Measurements from ENCODE around the gene DCBLD1.

DCBLD1 gene

GRCh38 chr6:117533775-117534174 lies 51.3 kb downstream of the DCBLD1 start:
- DNase-seq: no peak

- no peak for DNase-seq
Observed at GRCh38 chr6:117534974-117535373, 52.5 kb downstream of the DCBLD1 start.

- DNase-seq: no peak
Observed at GRCh38 chr6:117536317-117536716, 53.8 kb downstream of the DCBLD1 start.

- DNase-seq: no peak
Observed at GRCh38 chr6:117538615-117539014, 56.1 kb downstream of the DCBLD1 start.

GRCh38 chr6:117540670-117541069 lies 58.2 kb downstream of the DCBLD1 start:
- no peak for DNase-seq

GRCh38 chr6:117542493-117542892 lies 60.0 kb downstream of the DCBLD1 start:
- no peak for DNase-seq

- no peak for DNase-seq
Observed at GRCh38 chr6:117544716-117545115, 62.2 kb downstream of the DCBLD1 start.

- no peak for DNase-seq
Observed at GRCh38 chr6:117545161-117545595, 62.7 kb downstream of the DCBLD1 start.

GRCh38 chr6:117546674-117547073 lies 64.2 kb downstream of the DCBLD1 start:
- DNase-seq: no peak

GRCh38 chr6:117547688-117548621 lies 65.5 kb downstream of the DCBLD1 start:
- DNase-seq: peak; percentile 79

- peak; percentile 71 for DNase-seq
Observed at GRCh38 chr6:117548797-117549301, 66.4 kb downstream of the DCBLD1 start.

- no peak for DNase-seq
Observed at GRCh38 chr6:117549611-117550010, 67.1 kb downstream of the DCBLD1 start.

- DNase-seq: no peak
Observed at GRCh38 chr6:117550078-117550600, 67.7 kb downstream of the DCBLD1 start.

- DNase-seq: no peak
Observed at GRCh38 chr6:117550618-117551242, 68.3 kb downstream of the DCBLD1 start.

- no peak for DNase-seq
Observed at GRCh38 chr6:117552618-117553017, 70.1 kb downstream of the DCBLD1 start.

- DNase-seq: no peak
Observed at GRCh38 chr6:117553142-117553541, 70.7 kb downstream of the DCBLD1 start.

GRCh38 chr6:117555262-117555849 lies 72.9 kb downstream of the DCBLD1 start:
- no peak for DNase-seq

- DNase-seq: peak; percentile 84
Observed at GRCh38 chr6:117555882-117556498, 73.5 kb downstream of the DCBLD1 start.

GRCh38 chr6:117557951-117558350 lies 75.5 kb downstream of the DCBLD1 start:
- DNase-seq: no peak

GRCh38 chr6:117558818-117559217 lies 76.3 kb downstream of the DCBLD1 start:
- no peak for DNase-seq

- no peak for DNase-seq
Observed at GRCh38 chr6:117559299-117559698, 76.8 kb downstream of the DCBLD1 start.

- DNase-seq: no peak
Observed at GRCh38 chr6:117561128-117561527, 78.7 kb downstream of the DCBLD1 start.

- no peak for DNase-seq
Observed at GRCh38 chr6:117564681-117565080, 82.2 kb downstream of the DCBLD1 start.
